GM18511 (cell line): Measurements from ENCODE around the gene HYOU1.
A peak's percentile ranks its signal among the peaks of the same experiment; 100 is the strongest.
"Not testable (repeated sequence)": the region's sequence is repeated elsewhere in the genome, so short reads cannot be mapped to it uniquely, and the experiment has no call there.

Experiments
- ATAC-seq: cut with Tn5 transposase; IDR thresholded peaks from one replicate; pipeline ENCODE4 v1.9.1; 2021; ENCODE audit warnings: mild to moderate bottlenecking, moderate library complexity; ENCODE audit not compliant: unreplicated experiment

The HYOU1 gene

GRCh38 chr11:119057000-119057769 is at the start of gene HYOU1:
HYOU1 (minus strand) TSS chr11:119057205; CDS start chr11:119056160, 1,045 bp downstream.
- peak; percentile 94 for ATAC-seq

GRCh38 chr11:119103793-119104192 is 46.8 kb upstream of the HYOU1 start:
- no peak for ATAC-seq

GRCh38 chr11:119103161-119103664 is 46.2 kb upstream of the HYOU1 start:
- ATAC-seq, result not testable (repeated sequence)

- ATAC-seq, result peak; percentile 87
Measured at GRCh38 chr11:119101759-119102423, 44.9 kb upstream of the HYOU1 start, which contains the start of gene DPAGT1. DPAGT1 (minus strand) TSS chr11:119101853; CDS start chr11:119101655, 198 bp downstream.

GRCh38 chr11:119100994-119101758 is 44.2 kb upstream of the HYOU1 start:
- peak; percentile 30 for ATAC-seq

GRCh38 chr11:119100246-119100970 is 43.4 kb upstream of the HYOU1 start:
- no peak for ATAC-seq

GRCh38 chr11:119099711-119100110 is 42.7 kb upstream of the HYOU1 start:
- ATAC-seq, result no peak

GRCh38 chr11:119095066-119095880 is 38.3 kb upstream of the HYOU1 start:
- peak; percentile 90 for ATAC-seq

- ATAC-seq, result peak; percentile 52
Measured at GRCh38 chr11:119094816-119095065, 37.7 kb upstream of the HYOU1 start.

- peak; percentile 4 for ATAC-seq
Measured at GRCh38 chr11:119093942-119094815, 37.2 kb upstream of the HYOU1 start.

- ATAC-seq, result no peak
Measured at GRCh38 chr11:119092880-119093842, 36.2 kb upstream of the HYOU1 start.

- no peak for ATAC-seq
Measured at GRCh38 chr11:119091966-119092879, 35.2 kb upstream of the HYOU1 start.

GRCh38 chr11:119091178-119091577 is 34.2 kb upstream of the HYOU1 start:
- no peak for ATAC-seq

- no peak for ATAC-seq
Measured at GRCh38 chr11:119089319-119089718, 32.3 kb upstream of the HYOU1 start.

GRCh38 chr11:119088406-119088805 is 31.4 kb upstream of the HYOU1 start:
- ATAC-seq, result no peak

- ATAC-seq, result no peak
Measured at GRCh38 chr11:119087747-119088241, 30.8 kb upstream of the HYOU1 start.

GRCh38 chr11:119087123-119087522 is 30.1 kb upstream of the HYOU1 start:
- no peak for ATAC-seq
